A549 treated with AZD9567 at 1 μM for 4 hours (cell line): ENCODE measurements around the gene CYBB. TPM values are rescaled to one million over a fixed set of nuclear protein-coding genes. Genes with fewer than 3 reads are reported as not detected.

Experiments used
- total RNA-seq: library from RNA; stranded (reverse); fragments of 200-300 nt; extraction: Qiagen RNA extraction; gene quantifications from 5 replicates; pipeline ENCODE4 v1.2.3, GENCODE V29; 2022; ENCODE audit not compliant: insufficient read depth

Gene CYBB
- 0.01 TPM in 3 of 5 replicates, not detected in the others for total RNA-seq

GRCh38 chrX:37779857-37780256 is at the start of gene CYBB:
TSS of gene CYBB (plus strand) at chrX:37780059. CDS start at chrX:37780078, 19 bp downstream.

GRCh38 chrX:37846934-37847732 is 67.3 kb downstream of the CYBB start, which contains the start of gene DYNLT3:
TSS of gene DYNLT3 (minus strand) at chrX:37847571. CDS start at chrX:37847510, 61 bp downstream.

Other genes starting within 250 kb of the CYBB start
- gene LANCL3, start 208.4 kb upstream of the CYBB start, total RNA-seq: 0.02 TPM in 1 of 5 replicates, not detected in the others
- gene XK, start 94.3 kb upstream of the CYBB start, total RNA-seq: 0.34 to 0.40 TPM (median 0.35 TPM) in 4 of 5 replicates, not detected in the other
- 11.5 to 17.8 TPM (median 17.3 TPM) in 5 replicates for gene DYNLT3, start 67.5 kb downstream of the CYBB start, total RNA-seq
- gene SYTL5, start 226.5 kb downstream of the CYBB start, total RNA-seq: 0.21 to 0.53 TPM (median 0.22 TPM) in 5 replicates